H1 (cell line): ENCODE results near the gene IL17RA. TPM values are rescaled to one million over a fixed set of nuclear protein-coding genes. Genes with fewer than 3 reads are reported as not detected.

Experiments
- CTCF ChIA-PET: fragments of 300-600 bp; sonication (Branson Sonifier 250); formaldehyde crosslinking; loops from one replicate; lab custom pipeline; 2021; ENCODE audit not compliant: partially characterized antibody; lab: Charles Lee
- POLR2A ChIA-PET: fragments of 300-600 bp; sonication (Branson Sonifier 250); formaldehyde crosslinking; loops from one replicate; lab custom pipeline; 2021; ENCODE audit warnings: inconsistent platforms; ENCODE audit not compliant: partially characterized antibody; lab: Charles Lee
- DNase-seq, 2 experiments: peaks; one replicate each; pipeline versions ENCODE4 v3.0.0 to v3.0.0-alpha.2; 2010 to 2022; ENCODE audit warnings: low spot score in 2 of 2, low read depth in 1 of 2, mixed read lengths in 1 of 2
- FAIRE-seq: peaks from 2 replicates; lab custom pipeline; 2011; peaks lifted over from hg19 to GRCh38; lab: Jason Lieb, UNC
- H2AFZ ChIP-seq: 2 replicates; pipeline ENCODE4 v1.8.1; 2012; ENCODE audit warnings: low read length, inconsistent platforms
- H2AK5ac ChIP-seq: 2 replicates; pipeline ENCODE4 v1.6.1; 2013; ENCODE audit warnings: low read depth, low read length
- H2BK120ac ChIP-seq: replicated peaks from 2 replicates; pipeline ENCODE3; 2013; ENCODE audit warnings: low read depth, low read length, inconsistent platforms
- H2BK12ac ChIP-seq: 2 replicates; pipeline ENCODE4 v1.6.1; 2013; ENCODE audit warnings: low read depth, low read length
- H2BK15ac ChIP-seq: 2 replicates; pipeline ENCODE4 v1.6.1; 2013; ENCODE audit warnings: low read length
- H2BK20ac ChIP-seq: 2 replicates; pipeline ENCODE4 v1.6.1; 2013; ENCODE audit warnings: low read length
- H2BK5ac ChIP-seq: 2 replicates; pipeline ENCODE4 v1.6.1; 2013; ENCODE audit warnings: low read depth, low read length
- H3K14ac ChIP-seq: 2 replicates; pipeline ENCODE4 v1.6.1; 2013; ENCODE audit warnings: inconsistent platforms; ENCODE audit not compliant: insufficient read length
- H3K18ac ChIP-seq: 2 replicates; pipeline ENCODE4 v1.6.1; 2013; ENCODE audit warnings: low read length; ENCODE audit errors: extremely low read depth
- H3K23ac ChIP-seq: 2 replicates; pipeline ENCODE4 v1.6.1; 2013; ENCODE audit warnings: inconsistent platforms; ENCODE audit not compliant: insufficient read length
- H3K23me2 ChIP-seq: 2 replicates; pipeline ENCODE4 v1.6.1; 2013; ENCODE audit warnings: low read depth, low read length
- H3K27ac ChIP-seq: 2 replicates; pipeline ENCODE4 v1.6.1; 2011; ENCODE audit warnings: low read depth, low read length, inconsistent platforms
- H3K27me3 ChIP-seq, 4 experiments: replicated peaks in 1 of 4; 1 replicate in 1 of 4; 2 replicates in 3 of 4; pipeline versions ENCODE4 v1.6.1 to v1.8.1; 2011 to 2013; ENCODE audit warnings: low read length in 3 of 4, mild to moderate bottlenecking in 3 of 4, inconsistent platforms in 2 of 4, mixed read lengths in 2 of 4, moderate library complexity in 1 of 4; ENCODE audit not compliant: control insufficient read depth in 3 of 4, insufficient read depth in 3 of 4; ENCODE audit errors: extremely low read depth in 1 of 4
- H3K36me3 ChIP-seq, 4 experiments: 2 replicates each; pipeline versions ENCODE4 v1.6.1 to v1.8.1; 2011 to 2013; ENCODE audit warnings: mild to moderate bottlenecking in 4 of 4, low read length in 3 of 4, moderate library complexity in 2 of 4, control low read depth in 1 of 4, inconsistent platforms in 1 of 4; ENCODE audit not compliant: insufficient read depth in 4 of 4, control insufficient read depth in 2 of 4
- H3K4ac ChIP-seq: replicated peaks from 2 replicates; pipeline ENCODE3; 2013; ENCODE audit warnings: low read length, low read depth, mixed read lengths, inconsistent platforms; ENCODE audit not compliant: insufficient read length
- H3K4me1 ChIP-seq, 4 experiments: replicated peaks in 1 of 4; 1 replicate in 1 of 4; 2 replicates in 3 of 4; pipeline versions ENCODE4 v1.6.1 to v1.8.1; 2011 to 2013; ENCODE audit warnings: low read length in 3 of 4, inconsistent platforms in 2 of 4, mixed read lengths in 1 of 4; ENCODE audit not compliant: insufficient read depth in 4 of 4, control insufficient read depth in 3 of 4
- H3K4me2 ChIP-seq, 2 experiments: 2 replicates each; pipeline versions ENCODE4 v1.6.1 to v1.8.1; 2011 to 2013; ENCODE audit warnings: low read depth in 2 of 2, low read length in 2 of 2, control low read depth in 1 of 2, inconsistent platforms in 1 of 2, mild to moderate bottlenecking in 1 of 2; ENCODE audit not compliant: insufficient read depth in 1 of 2
- H3K4me3 ChIP-seq, 4 experiments: fragments of 200-600, 300-600 bp in 1 of 4; sonication (generic), shearing (Covaris generic), sonication (Bioruptor Twin) in 1 of 4; 2 replicates each; pipeline versions ENCODE4 v1.5.1 to v1.8.1; 2011 to 2016; ENCODE audit warnings: low read length in 4 of 4, low read depth in 3 of 4, control low read depth in 2 of 4, inconsistent platforms in 2 of 4, mild to moderate bottlenecking in 2 of 4, mixed read lengths in 1 of 4, moderate library complexity in 1 of 4; ENCODE audit not compliant: insufficient read depth in 2 of 4; ENCODE audit errors: extremely low read depth in 1 of 4
- H3K56ac ChIP-seq: replicated peaks from 2 replicates; pipeline ENCODE3; 2013; ENCODE audit warnings: low read depth, mild to moderate bottlenecking, mixed read lengths, low read length, inconsistent platforms; ENCODE audit not compliant: insufficient read length
- H3K79me1 ChIP-seq: 2 replicates; pipeline ENCODE4 v1.6.1; 2013; ENCODE audit warnings: low read depth, low read length, control low read depth
- H3K79me2 ChIP-seq, 2 experiments: 2 replicates each; pipeline versions ENCODE4 v1.6.1 to v1.8.1; 2012 to 2013; ENCODE audit warnings: low read length in 2 of 2, mild to moderate bottlenecking in 2 of 2, inconsistent platforms in 1 of 2; ENCODE audit not compliant: insufficient read depth in 2 of 2, control insufficient read depth in 1 of 2
- H3K9ac ChIP-seq, 4 experiments: replicated peaks in 1 of 4; 1 replicate in 1 of 4; 2 replicates in 3 of 4; pipeline versions ENCODE4 v1.6.1 to v1.8.1; 2011 to 2013; ENCODE audit warnings: low read depth in 3 of 4, low read length in 3 of 4, control low read depth in 2 of 4, mild to moderate bottlenecking in 2 of 4, moderate library complexity in 2 of 4, inconsistent platforms in 1 of 4; ENCODE audit errors: extremely low read depth in 1 of 4
- H3K9me3 ChIP-seq, 2 experiments: 2 replicates each; pipeline versions ENCODE4 v1.6.1 to v1.8.1; 2012 to 2013; ENCODE audit warnings: mild to moderate bottlenecking in 2 of 2, moderate library complexity in 2 of 2, control low read depth in 1 of 2, inconsistent platforms in 1 of 2, low read depth in 1 of 2, low read length in 1 of 2, mixed read lengths in 1 of 2; ENCODE audit not compliant: insufficient read depth in 2 of 2
- H4K20me1 ChIP-seq, 2 experiments: replicated peaks in 1 of 2; 2 replicates each; pipeline versions ENCODE3 to v1.8.1; 2011 to 2013; ENCODE audit warnings: inconsistent platforms in 2 of 2, low read length in 2 of 2, mild to moderate bottlenecking in 1 of 2; ENCODE audit not compliant: insufficient read depth in 2 of 2, control insufficient read depth in 1 of 2
- H4K5ac ChIP-seq: 2 replicates; pipeline ENCODE4 v1.6.1; 2013; ENCODE audit warnings: low read length, low read depth, mixed read lengths, inconsistent platforms; ENCODE audit not compliant: insufficient read length
- H4K8ac ChIP-seq: 2 replicates; pipeline ENCODE4 v1.8.0; 2013; ENCODE audit warnings: mild to moderate bottlenecking, moderate library complexity, low read length, inconsistent platforms; ENCODE audit not compliant: insufficient read depth; ENCODE audit errors: extremely low read depth
- H4K91ac ChIP-seq: replicated peaks from 2 replicates; pipeline ENCODE3; 2013; ENCODE audit warnings: low read length, mixed read lengths, inconsistent platforms; ENCODE audit not compliant: insufficient read length
- CTBP2 ChIP-seq: IDR thresholded peaks from 2 replicates; pipeline ENCODE4 v1.7.0; 2011; ENCODE audit warnings: borderline replicate concordance, mild to moderate bottlenecking, moderate library complexity, mixed read lengths, low read length; ENCODE audit not compliant: insufficient read depth, insufficient read length
- EGR1 ChIP-seq: IDR thresholded peaks from 2 replicates; pipeline ENCODE4 v1.6.1; 2011; ENCODE audit warnings: low read depth, low read length, borderline replicate concordance
- NRF1 ChIP-seq: IDR thresholded peaks from 2 replicates; pipeline ENCODE4 v1.6.1; 2011; ENCODE audit warnings: mild to moderate bottlenecking, low read depth, low read length, improper control_type of control experiment
- SAP30 ChIP-seq: fragments of 300-600 bp; sonication (generic); IDR thresholded peaks from 2 replicates; pipeline ENCODE4 v1.7.1; 2012; ENCODE audit warnings: low read length, moderate library complexity, mild to moderate bottlenecking, inconsistent platforms; ENCODE audit not compliant: insufficient read depth, insufficient replicate concordance
- TEAD4 ChIP-seq: IDR thresholded peaks from 2 replicates; pipeline ENCODE4 v1.6.1; 2012; ENCODE audit warnings: low read depth, low read length, inconsistent platforms, mixed read lengths
- WGBS, 2 experiments: shearing (Covaris generic) in 1 of 2; methylation state at CpG; one replicate each; pipeline versions ENCODE4 v1.1.6 to v1.1.7; 2013 to 2015; ENCODE audit warnings: low lambda C conversion rate in 2 of 2, mixed read lengths in 2 of 2, inconsistent platforms in 1 of 2, low coverage in 1 of 2, missing lambda C conversion rate in 1 of 2; ENCODE audit not compliant: insufficient replicate concordance in 2 of 2, insufficient coverage in 1 of 2, insufficient read length in 1 of 2; ENCODE audit errors: extremely low coverage in 1 of 2, missing lambda C conversion rate in 1 of 2; 5-methylcytosine and 5-hydroxymethylcytosine counted together
- polyA plus RNA-seq, 7 experiments: library from polyadenylated mRNA; depleted of rRNA in 3 of 7; stranded (reverse) in 5 of 7; unstranded in 2 of 7; fragments of >200 nt in 5 of 7; fragments of 200-250 nt in 2 of 7; gene quantifications; 1 replicate in 5 of 7; 2 replicates in 1 of 7; 4 replicates in 1 of 7; pipeline versions ENCODE4 v1.2.1 to v1.2.3, GENCODE V29; 2011 to 2013; ENCODE audit warnings: missing spikeins in 2 of 7, mixed read lengths in 2 of 7
- total RNA-seq: library from RNA; stranded (reverse); fragmentation: NEBNext Ultra II Directional; extraction: Animal tissue kit (Norgen Biotek cat#: 25700); gene quantifications from 2 replicates; pipeline ENCODE4 v1.2.1, GENCODE V29; 2021

The IL17RA gene
- total and polyA plus RNA-seq, 2 of the 8 experiments (the other 6 are each of a cell fraction or from before 2014, with no cell fraction given): 5.6 to 9.9 TPM

GRCh38 chr22:17100621-17101020 lies 15.8 kb downstream of the IL17RA start:
- H2BK120ac ChIP-seq: no peak overlapping the region
- no peak overlapping the region for H4K5ac ChIP-seq
- WGBS, 2 experiments: 84% methylated on average over 6 of the region's 6 CpGs; no CpG with 5 or more reads in 1 of the 2 experiments
- H3K18ac ChIP-seq: no peak overlapping the region
- no peak overlapping the region for H3K56ac ChIP-seq
- H2BK20ac ChIP-seq: no peak overlapping the region
- no peak overlapping the region for H4K91ac ChIP-seq
- H3K23ac ChIP-seq: no peak overlapping the region
- H3K4me1 ChIP-seq: no peaks in the 10 kb centered on the region
- H3K23me2 ChIP-seq: no peaks in the 10 kb centered on the region
- H3K9ac ChIP-seq: no peak overlapping the region
- H3K27me3 ChIP-seq: no peaks in the 10 kb centered on the region
- TF ChIP-seq EGR1 (no peak), TEAD4 (no peak), SAP30 (no peak), NRF1 (no peak), CTBP2 (no peak)
- H3K79me1 ChIP-seq: peaks cover 3% of the 10 kb centered on the region; the same call in 1 of the 2 replicates
- POLR2A ChIA-PET: interaction anchor here (0.9 kb wide), 1 partner anchor 17 kb away, joined by 3 read pairs; no protein-coding TSS in a partner anchor
- H2AK5ac ChIP-seq: no peak overlapping the region
- H3K14ac ChIP-seq: no peak overlapping the region
- H2AFZ ChIP-seq: no peak overlapping the region
- H3K79me2 ChIP-seq: no peaks in the 10 kb centered on the region
- peaks cover 0 to 2% (median 0%) of the 10 kb centered on the region in 4 experiments; a peak in 2 of 8 replicates for H3K36me3 ChIP-seq
- H2BK15ac ChIP-seq: no peak overlapping the region
- no peak overlapping the region for H3K4ac ChIP-seq
- FAIRE-seq (no peak), DNase-seq (no peak)
- no peak overlapping the region for H2BK5ac ChIP-seq
- H4K20me1 ChIP-seq: no peaks in the 10 kb centered on the region
- H3K9me3 ChIP-seq: no peaks in the 10 kb centered on the region
- no peak overlapping the region for H3K4me2 ChIP-seq
- H4K8ac ChIP-seq: no peak overlapping the region
- H2BK12ac ChIP-seq: no peak overlapping the region
- CTCF ChIA-PET: no interaction called here
- no peak overlapping the region for H3K27ac ChIP-seq
- H3K4me3 ChIP-seq: no peak overlapping the region
